ENCODE measurements around the gene SIRT1. TPM values are rescaled to one million over a fixed set of nuclear protein-coding genes. Genes with fewer than 3 reads are reported as not detected.

The SIRT1 gene
- total and polyA plus RNA-seq, 10 of the 15 experiments (the other 5 are each of a cell fraction or from before 2014, with no cell fraction given): 3.6 to 14.2 (median 10.2) TPM

DNA sequence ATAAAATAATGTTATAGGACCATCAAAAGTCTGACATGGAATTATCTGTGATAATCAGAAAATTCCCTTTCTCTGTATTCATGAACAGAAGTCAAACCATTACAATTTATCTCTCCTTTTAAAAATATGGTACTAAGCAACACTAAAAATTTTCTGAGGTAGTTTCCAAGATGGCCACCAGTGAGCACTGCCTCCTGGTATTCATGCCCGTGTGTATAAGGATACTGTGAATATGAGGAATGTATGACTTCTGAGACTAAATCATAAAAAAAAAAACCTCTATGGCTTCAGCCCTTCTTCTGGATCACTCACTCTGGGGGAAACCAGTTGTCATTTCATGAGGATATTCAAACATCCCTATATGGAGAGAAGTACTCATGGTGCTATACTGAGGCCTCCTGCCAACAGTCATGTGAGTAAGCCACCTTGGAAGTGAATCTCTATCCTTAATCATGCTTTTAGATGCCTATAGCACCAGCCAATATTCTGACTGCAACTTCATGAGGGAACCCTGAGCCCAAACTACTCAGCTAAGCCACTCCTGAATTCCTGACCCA is 41.1 kb downstream of the SIRT1 start:
- FAIRE-seq (no peak), DNase-seq (ENCODE audit: low read depth, low spot score) (no peak), ATAC-seq (no peak)
- no peak overlapping the region for H3K4me2 ChIP-seq (ENCODE audit: control insufficient read depth, insufficient read depth)
- no peak overlapping the region for H3K9ac ChIP-seq (ENCODE audit: control insufficient read depth, insufficient read depth, low read length)
- H3K4me3 ChIP-seq: no peak overlapping the region
- ChIA-PET RAD21 (ENCODE audit: unreplicated experiment) (no interaction called here), SMC1A (ENCODE audit: uncharacterized antibody, unreplicated experiment) (interaction anchor here (1.0 kb wide), 1 partner anchor 63 kb away, joined by 3 read pairs; no protein-coding TSS in a partner anchor), CTCF (interaction anchor here (1.4 kb wide), 1 partner anchor 70 kb away, joined by 5 read pairs; no protein-coding TSS in a partner anchor), POLR2A (no interaction called here)
- H4K20me1 ChIP-seq (ENCODE audit: control insufficient read depth, insufficient read depth): no peaks in the 10 kb centered on the region
- intact Hi-C loops (cut with micrococcal nuclease; ENCODE audit: unreplicated experiment) (no loop called here), in situ Hi-C loops (cut with MboI) (no loop called here)
- no peak overlapping the region for H3K27ac ChIP-seq (ENCODE audit: control insufficient read depth, insufficient read depth)
- H3K79me2 ChIP-seq (ENCODE audit: control insufficient read depth, insufficient read depth, low read length): no peaks in the 10 kb centered on the region
- no peak overlapping the region for H2AFZ ChIP-seq (ENCODE audit: control insufficient read depth, low read depth, low read length)
- 91% methylated on average over 1 of the region's 1 CpG for WGBS (ENCODE audit: insufficient coverage, insufficient replicate concordance, low lambda C conversion rate, missing lambda C conversion rate)
- no peaks in the 10 kb centered on the region for H3K27me3 ChIP-seq (replicated peaks in 1 of 2; ENCODE audit: control insufficient read depth in 2 of 2, insufficient read depth in 2 of 2, low read length in 1 of 2)
- no TSS peak for BruUV-seq (replicated peaks)
- TF ChIP-seq CREM (IDR thresholded peaks at IDR 0.05; ENCODE audit: low read depth): no peak
- TF ChIP-seq RELA (IDR thresholded peaks at IDR 0.05; ENCODE audit: borderline replicate concordance, partially characterized antibody): no peak
- no peak for TF ChIP-seq SIN3A (IDR thresholded peaks at IDR 0.05; ENCODE audit: low read depth, low read length)
- no peak for TF ChIP-seq BACH1 (IDR thresholded peaks at IDR 0.05; ENCODE audit: borderline replicate concordance)
- TF ChIP-seq EP300 (IDR thresholded peaks at IDR 0.05; ENCODE audit: borderline replicate concordance in 1 of 2, control insufficient read depth in 1 of 2, low read depth in 2 of 2, low read length in 2 of 2): no peak
- no peak for TF ChIP-seq TAF1 (IDR thresholded peaks at IDR 0.05; ENCODE audit: borderline replicate concordance, low read depth, low read length)
- no peak for TF ChIP-seq SUPT20H (IDR thresholded peaks at IDR 0.05; ENCODE audit: borderline replicate concordance, control insufficient read depth, low read depth, low read length)
- TF ChIP-seq MTA2 (IDR thresholded peaks at IDR 0.05; ENCODE audit: low read depth): no peak
- TF ChIP-seq POU2F2 (IDR thresholded peaks at IDR 0.05; ENCODE audit: borderline replicate concordance, low read depth, low read length): no peak
- no peak for TF ChIP-seq RUNX3 (IDR thresholded peaks at IDR 0.05; ENCODE audit: low read length)
- TF ChIP-seq EED (IDR thresholded peaks at IDR 0.05; ENCODE audit: low read depth): no peak
- TF ChIP-seq TARDBP (IDR thresholded peaks at IDR 0.05; ENCODE audit: borderline replicate concordance): no peak
- H3K9me3 ChIP-seq (replicated peaks; ENCODE audit: control insufficient read depth, insufficient read depth, low read length): no peaks in the 10 kb centered on the region
- peaks cover 0 to 3% of the 10 kb centered on the region in 2 experiments; a peak in 3 of 4 replicates for H3K36me3 ChIP-seq (ENCODE audit: control insufficient read depth in 2 of 2, insufficient read depth in 2 of 2, low read length in 1 of 2)
- H3K4me1 ChIP-seq (ENCODE audit: control insufficient read depth, insufficient read depth, low read length): no peaks in the 10 kb centered on the region
